Measurements from ENCODE around the gene TAX1BP1.
"Not testable (repeated sequence)": the region's sequence is repeated elsewhere in the genome, so short reads cannot be mapped to it uniquely, and the experiment has no call there.

The TAX1BP1 gene

GRCh38 chr7:27843584-27844305 is 103.8 kb downstream of the TAX1BP1 start:
- DNase-seq (ENCODE audit: low read depth), result no peak

GRCh38 chr7:27846388-27846787 is 106.4 kb downstream of the TAX1BP1 start:
- DNase-seq (ENCODE audit: low read depth), result no peak

GRCh38 chr7:27850531-27850930 is 110.6 kb downstream of the TAX1BP1 start:
- no peak for DNase-seq (ENCODE audit: low read depth)

GRCh38 chr7:27856703-27857485 is 116.9 kb downstream of the TAX1BP1 start:
- not testable (repeated sequence) for DNase-seq (ENCODE audit: low read depth)

- DNase-seq (ENCODE audit: low read depth), result no peak
These were observed 120.8 kb downstream of the TAX1BP1 start for GRCh38 chr7:27860800-27861199.

- DNase-seq (ENCODE audit: low read depth), result no peak
These were observed 121.8 kb downstream of the TAX1BP1 start for GRCh38 chr7:27861747-27862146.

GRCh38 chr7:27863880-27864279 is 123.9 kb downstream of the TAX1BP1 start:
- no peak for DNase-seq (ENCODE audit: low read depth)

GRCh38 chr7:27866256-27866655 is 126.3 kb downstream of the TAX1BP1 start:
- no peak for DNase-seq (ENCODE audit: low read depth)

GRCh38 chr7:27866828-27867672 is 127.1 kb downstream of the TAX1BP1 start:
- DNase-seq (ENCODE audit: low read depth), result no peak

- DNase-seq (ENCODE audit: low read depth), result no peak
These were observed 128.2 kb downstream of the TAX1BP1 start for GRCh38 chr7:27868131-27868550.

- no peak for DNase-seq (ENCODE audit: low read depth)
These were observed 129.1 kb downstream of the TAX1BP1 start for GRCh38 chr7:27869056-27869455.

- DNase-seq (ENCODE audit: low read depth), result no peak
These were observed 130.6 kb downstream of the TAX1BP1 start for GRCh38 chr7:27870595-27870994.

- no peak for DNase-seq (ENCODE audit: low read depth)
These were observed 131.1 kb downstream of the TAX1BP1 start for GRCh38 chr7:27871086-27871485.

- DNase-seq (ENCODE audit: low read depth), result no peak
These were observed 131.9 kb downstream of the TAX1BP1 start for GRCh38 chr7:27871866-27872265.

GRCh38 chr7:27872356-27873275 is 132.7 kb downstream of the TAX1BP1 start:
- no peak for DNase-seq (ENCODE audit: low read depth)

- DNase-seq (ENCODE audit: low read depth), result no peak
These were observed 134.3 kb downstream of the TAX1BP1 start for GRCh38 chr7:27873981-27874957.

- DNase-seq (ENCODE audit: low read depth), result no peak
These were observed 135.1 kb downstream of the TAX1BP1 start for GRCh38 chr7:27875061-27875460.

GRCh38 chr7:27875832-27876231 is 135.9 kb downstream of the TAX1BP1 start:
- no peak for DNase-seq (ENCODE audit: low read depth)

GRCh38 chr7:27876756-27877155 is 136.8 kb downstream of the TAX1BP1 start:
- no peak for DNase-seq (ENCODE audit: low read depth)
